SU-DHL-6 (cell line): ENCODE measurements around the gene MOSPD2.

ENCODE experiments used
- CTCF ChIP-seq: fragments of 200-600 bp; sonication (generic); IDR thresholded peaks from one replicate; pipeline ENCODE4 v1.5.1; 2017; ENCODE audit warnings: antibody characterized with exemption, mild to moderate bottlenecking, low read length, moderate library complexity; ENCODE audit not compliant: insufficient read depth, poor library complexity, severe bottlenecking
- EZH2phosphoT487 ChIP-seq: fragments of 200-600 bp; sonication (generic), shearing (Covaris generic); conservative IDR thresholded peaks from 2 replicates; pipeline ENCODE4 v1.6.1; 2018; ENCODE audit warnings: mild to moderate bottlenecking, antibody characterized with exemption, low read length, moderate library complexity, mixed read lengths

DNA sequence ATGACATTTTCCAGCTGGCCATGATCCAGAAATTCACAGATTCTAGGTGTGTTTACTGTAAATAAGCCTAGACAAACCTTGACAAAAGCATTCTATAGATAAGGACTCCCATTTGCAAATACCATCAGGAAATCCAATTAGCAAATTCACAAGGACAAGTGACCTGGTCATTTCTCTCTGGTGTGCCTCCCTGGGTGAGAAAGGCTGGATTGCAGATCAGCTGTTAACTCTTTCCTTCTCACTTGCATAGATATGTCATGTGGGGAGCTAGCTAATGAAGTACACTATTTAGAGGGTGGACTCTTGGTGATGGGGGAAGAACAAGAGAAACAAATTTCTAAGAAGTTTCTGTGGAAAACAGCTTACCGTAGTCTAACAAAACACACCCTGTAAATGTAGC is 58.9 kb downstream of the MOSPD2 start:
- TF ChIP-seq CTCF (no peak), EZH2phosphoT487 (no peak)
